ENCODE results near the gene CHCHD3. TPM values are rescaled to one million over a fixed set of nuclear protein-coding genes. Genes with fewer than 3 reads are reported as not detected.

The CHCHD3 gene
- total and polyA plus RNA-seq, 7 donors: 61.7 to 93.4 (median 63.7) TPM

DNA sequence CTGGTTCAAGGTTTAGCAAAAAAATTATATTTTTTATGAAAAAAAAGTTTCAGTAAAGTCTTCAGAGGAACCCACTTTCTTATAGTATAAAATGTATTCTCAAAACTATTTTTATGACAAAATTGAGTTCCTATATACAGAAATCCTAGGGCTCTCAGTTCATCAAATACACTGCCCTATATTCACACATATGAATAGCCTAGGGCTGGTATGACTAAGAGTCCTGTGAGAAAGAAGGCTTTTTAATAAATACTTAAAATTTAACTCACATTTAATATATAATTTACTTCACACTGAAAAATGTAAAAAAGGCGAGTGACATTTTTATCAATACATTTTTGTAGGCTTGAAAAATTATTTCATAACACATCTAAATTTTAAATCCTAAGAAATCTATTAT is 16.6 kb downstream of the CHCHD3 start:
- Histone ChIP-seq H3K4me1 (peaks cover 0 to 14% (median 9%) of the 10 kb centered on the region in 4 donors), H3K36me3 (peaks cover 0 to 30% (median 3%) of the 10 kb centered on the region in 4 donors), H3K4me3 (no peak overlapping the region), H3K27ac (no peak overlapping the region), H3K9me3 (no peaks in the 10 kb centered on the region), H3K27me3 (no peaks in the 10 kb centered on the region)
- intact Hi-C loops (cut with DNase I): no loop called here
- no peak for DNase-seq
- WGBS, 2 donors: 97 to 99% methylated on average over 1 of the region's 1 CpG
- TF ChIP-seq EP300 (IDR thresholded peaks at IDR 0.05) (no peak), POLR2A (IDR thresholded peaks at IDR 0.05) (no peak), POLR2AphosphoS5 (IDR thresholded peaks at IDR 0.05) (no peak)
- TF ChIP-seq, protein P1, sequence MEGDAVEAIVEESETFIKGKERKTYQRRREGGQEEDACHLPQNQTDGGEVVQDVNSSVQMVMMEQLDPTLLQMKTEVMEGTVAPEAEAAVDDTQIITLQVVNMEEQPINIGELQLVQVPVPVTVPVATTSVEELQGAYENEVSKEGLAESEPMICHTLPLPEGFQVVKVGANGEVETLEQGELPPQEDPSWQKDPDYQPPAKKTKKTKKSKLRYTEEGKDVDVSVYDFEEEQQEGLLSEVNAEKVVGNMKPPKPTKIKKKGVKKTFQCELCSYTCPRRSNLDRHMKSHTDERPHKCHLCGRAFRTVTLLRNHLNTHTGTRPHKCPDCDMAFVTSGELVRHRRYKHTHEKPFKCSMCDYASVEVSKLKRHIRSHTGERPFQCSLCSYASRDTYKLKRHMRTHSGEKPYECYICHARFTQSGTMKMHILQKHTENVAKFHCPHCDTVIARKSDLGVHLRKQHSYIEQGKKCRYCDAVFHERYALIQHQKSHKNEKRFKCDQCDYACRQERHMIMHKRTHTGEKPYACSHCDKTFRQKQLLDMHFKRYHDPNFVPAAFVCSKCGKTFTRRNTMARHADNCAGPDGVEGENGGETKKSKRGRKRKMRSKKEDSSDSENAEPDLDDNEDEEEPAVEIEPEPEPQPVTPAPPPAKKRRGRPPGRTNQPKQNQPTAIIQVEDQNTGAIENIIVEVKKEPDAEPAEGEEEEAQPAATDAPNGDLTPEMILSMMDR (IDR thresholded peaks at IDR 0.05): no peak

DNA sequence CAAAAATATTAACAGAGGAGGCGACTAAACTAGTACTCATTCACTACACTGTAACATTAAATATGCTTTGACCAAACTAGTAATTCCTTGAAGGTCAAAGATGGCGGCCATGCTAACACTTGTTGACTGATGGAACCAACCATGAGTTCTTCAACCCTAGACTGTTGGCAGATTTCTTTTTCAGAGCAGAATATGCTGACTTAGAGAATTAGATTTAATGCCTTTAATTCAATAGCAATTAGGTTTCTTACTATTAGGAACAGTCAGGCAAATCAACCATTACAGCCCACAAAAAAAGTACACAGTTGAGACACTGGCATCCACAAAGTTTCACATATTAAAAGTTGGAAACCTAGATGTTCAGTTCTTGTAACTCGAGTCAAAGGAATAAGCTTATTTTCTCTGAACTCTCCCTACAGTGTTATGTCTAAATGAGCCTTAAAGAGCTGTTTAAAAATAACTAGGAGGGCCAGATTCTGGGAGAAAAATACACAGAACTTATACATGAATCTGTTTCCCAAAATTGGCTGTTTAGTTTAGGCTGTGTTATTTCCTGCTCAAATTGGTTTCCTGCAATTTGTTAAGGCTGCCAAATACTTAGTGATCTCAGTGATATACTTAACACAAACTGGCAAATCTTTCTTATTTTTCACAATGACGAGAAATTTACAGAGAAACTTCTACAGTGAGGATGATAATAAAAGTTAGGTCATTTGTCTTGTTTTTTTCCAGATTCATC is 17.6 kb downstream of the CHCHD3 start:
- no peak for DNase-seq
- intact Hi-C loops (cut with DNase I): no loop called here
- Histone ChIP-seq H3K27me3 (no peaks in the 10 kb centered on the region), H3K4me3 (no peak overlapping the region), H3K36me3 (peaks cover 0 to 26% (median 3%) of the 10 kb centered on the region in 4 donors), H3K9me3 (no peaks in the 10 kb centered on the region), H3K27ac (no peak overlapping the region), H3K4me1 (peaks cover 0 to 14% (median 9%) of the 10 kb centered on the region in 4 donors)
- TF ChIP-seq POLR2AphosphoS5 (IDR thresholded peaks at IDR 0.05): no peak
- no peak for TF ChIP-seq EP300 (IDR thresholded peaks at IDR 0.05)
- TF ChIP-seq, protein P1 (IDR thresholded peaks at IDR 0.05): no peak
- TF ChIP-seq POLR2A (IDR thresholded peaks at IDR 0.05): no peak
- 87 to 91% methylated on average over 4 of the region's 4 CpGs for WGBS, 2 donors

DNA sequence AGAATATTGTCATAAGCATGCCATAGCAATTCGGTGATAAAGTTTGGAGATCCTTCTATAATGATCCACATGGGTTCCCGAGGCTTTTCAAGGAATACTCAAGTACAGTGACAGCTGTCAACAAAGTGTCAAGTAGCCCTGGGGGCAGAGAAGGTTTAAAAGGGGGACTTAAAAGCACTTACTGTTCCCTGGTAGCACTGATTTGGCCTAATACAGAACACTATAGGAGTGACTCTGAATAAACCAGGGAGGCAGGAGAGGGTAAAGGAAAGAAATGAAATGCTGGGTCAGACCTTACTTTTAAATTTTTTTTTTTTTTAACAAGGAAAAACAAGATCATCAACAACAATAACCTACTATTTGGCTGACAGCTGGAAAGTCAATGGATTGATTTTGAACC is 20.1 kb downstream of the CHCHD3 start:
- no peak overlapping the region for H3K27ac ChIP-seq
- peaks cover 0 to 14% (median 9%) of the 10 kb centered on the region in 4 donors for H3K4me1 ChIP-seq
- intact Hi-C loops (cut with DNase I): no loop called here
- 69 to 91% methylated on average over 2 of the region's 2 CpGs for WGBS, 2 donors
- no peak for DNase-seq
- H3K4me3 ChIP-seq: no peak overlapping the region
- no peaks in the 10 kb centered on the region for H3K9me3 ChIP-seq
- peaks cover 0 to 4% (median 0%) of the 10 kb centered on the region in 4 donors for H3K36me3 ChIP-seq
- H3K27me3 ChIP-seq: no peaks in the 10 kb centered on the region
- TF ChIP-seq POLR2A (IDR thresholded peaks at IDR 0.05) (no peak), EP300 (IDR thresholded peaks at IDR 0.05) (no peak), POLR2AphosphoS5 (IDR thresholded peaks at IDR 0.05) (no peak)
- TF ChIP-seq, protein P1 (IDR thresholded peaks at IDR 0.05): no peak

DNA sequence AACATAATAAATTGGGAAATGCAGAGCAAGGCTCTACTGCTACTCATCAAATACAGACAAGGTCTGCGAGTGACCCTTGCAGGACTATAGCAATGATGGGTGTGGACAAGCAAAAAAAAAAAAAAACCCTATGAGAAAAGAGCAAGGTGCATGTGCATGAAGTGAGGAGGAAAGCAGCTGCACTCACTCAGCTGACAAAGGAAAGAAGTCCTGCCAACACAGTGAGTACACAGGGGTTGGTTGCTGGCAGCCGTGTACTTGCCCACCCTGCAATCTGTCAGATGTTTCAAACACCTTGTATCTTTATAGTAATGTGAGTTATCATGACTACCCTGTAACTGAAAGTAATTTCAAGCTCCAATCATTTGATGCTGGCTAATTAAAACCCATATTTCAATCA is 20.5 kb downstream of the CHCHD3 start:
- H3K9me3 ChIP-seq: no peaks in the 10 kb centered on the region
- no peak for TF ChIP-seq POLR2A (IDR thresholded peaks at IDR 0.05)
- no peak for TF ChIP-seq EP300 (IDR thresholded peaks at IDR 0.05)
- TF ChIP-seq POLR2AphosphoS5 (IDR thresholded peaks at IDR 0.05): no peak
- TF ChIP-seq, protein P1 (IDR thresholded peaks at IDR 0.05): no peak
- H3K4me3 ChIP-seq: no peak overlapping the region
- no peaks in the 10 kb centered on the region for H3K27me3 ChIP-seq
- 52 to 76% methylated on average over 2 of the region's 2 CpGs for WGBS, 2 donors
- no peak overlapping the region for H3K27ac ChIP-seq
- H3K36me3 ChIP-seq: no peaks in the 10 kb centered on the region
- no peak for DNase-seq
- intact Hi-C loops (cut with DNase I): no loop called here
- H3K4me1 ChIP-seq: peaks cover 0 to 14% (median 13%) of the 10 kb centered on the region in 4 donors
